Cardiac muscle cell (in vitro differentiated cells and primary cell): ENCODE results near the gene SLC39A5. TPM values are rescaled to one million over a fixed set of nuclear protein-coding genes. Genes with fewer than 3 reads are reported as not detected.

Source experiments
- DNase-seq, 2 donors: peaks; one replicate each; pipeline versions ENCODE4 v3.0.0 to v3.0.0-alpha.2; 2010 to 2017; ENCODE audit warnings: low read depth in 1 of 2, low spot score in 1 of 2
- H3K27ac ChIP-seq: fragments of 200-600 bp; sonication (generic); 2 replicates; pipeline ENCODE4 v1.5.1; 2016
- H3K27me3 ChIP-seq: fragments of 200-600 bp; sonication (generic); 2 replicates; pipeline ENCODE4 v1.6.0; 2016; ENCODE audit warnings: control low read depth
- H3K36me3 ChIP-seq: fragments of 200-600 bp; sonication (generic); 2 replicates; pipeline ENCODE4 v1.5.1; 2016; ENCODE audit warnings: control low read depth
- H3K4me1 ChIP-seq: fragments of 200-600 bp; sonication (generic); 2 replicates; pipeline ENCODE4 v1.8.1; 2017; ENCODE audit warnings: low read depth, mild to moderate bottlenecking, mixed run types
- H3K4me3 ChIP-seq: fragments of 200-600 bp; sonication (generic); 2 replicates; pipeline ENCODE4 v1.5.1; 2016; ENCODE audit warnings: mild to moderate bottlenecking
- H3K9me3 ChIP-seq: fragments of 200-600 bp; sonication (generic); 2 replicates; pipeline ENCODE4 v1.5.1; 2017; ENCODE audit warnings: low read depth, mild to moderate bottlenecking, control low read depth
- CTCF ChIP-seq: IDR thresholded peaks from 2 replicates; pipeline ENCODE4 v1.5.1; 2012; ENCODE audit warnings: low read depth, mild to moderate bottlenecking, low read length
- polyA plus RNA-seq: library from polyadenylated mRNA; unstranded; fragments of >200 nt; fragmentation: Nextera tagmentation; extraction: Ambion mirVana; gene quantifications from 2 replicates; pipeline ENCODE4 v1.2.1, GENCODE V29; 2016
- total RNA-seq: library from RNA; depleted of rRNA; stranded (reverse); fragments of >200 nt; gene quantifications from 2 replicates; pipeline ENCODE4 v1.2.3, GENCODE V29; 2016

The SLC39A5 gene
- total and polyA plus RNA-seq, 2 experiments from 2014 or later, result 1.0 TPM; not detected in 1

DNA sequence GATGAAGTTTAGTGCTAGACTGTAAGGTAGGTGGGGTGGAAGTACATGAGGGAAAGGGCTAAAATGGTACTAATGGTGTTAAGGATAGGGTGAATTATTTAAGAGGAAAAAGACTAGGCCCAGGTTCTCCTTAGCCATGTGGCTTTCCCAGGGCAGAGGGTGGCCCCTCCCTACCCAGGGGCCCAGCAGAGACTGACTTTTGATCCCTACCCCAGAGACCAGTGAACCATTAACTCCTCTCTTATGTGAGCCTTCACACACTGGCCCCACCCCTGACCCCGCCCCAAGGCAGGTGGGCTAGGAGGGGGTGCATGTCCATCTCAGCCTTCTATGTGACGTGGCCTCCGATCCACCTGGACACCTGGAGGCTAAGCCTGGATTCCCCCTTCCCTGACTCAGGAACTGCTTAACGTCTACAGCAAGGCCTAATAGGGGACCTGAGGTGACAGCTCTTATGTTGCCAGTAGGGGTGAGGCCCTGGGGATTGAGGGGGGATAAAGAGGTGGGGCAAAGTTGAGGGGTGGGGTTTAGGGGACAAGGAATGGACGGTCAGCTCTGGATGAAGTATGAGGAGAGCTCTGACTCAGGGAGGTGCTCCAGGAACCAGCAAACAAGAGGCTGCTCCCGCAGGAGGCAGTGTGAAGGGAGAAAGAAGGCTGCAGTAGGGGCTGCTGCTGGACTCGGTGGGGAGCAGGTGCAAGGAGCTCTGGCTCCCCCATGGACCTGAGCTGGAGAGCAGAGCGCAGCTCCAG lies 757 bp downstream of the SLC39A5 start:
- Histone ChIP-seq H3K4me3 (no peak overlapping the region), H3K27ac (no peak overlapping the region), H3K9me3 (no peaks in the 10 kb centered on the region), H3K4me1 (no peaks in the 10 kb centered on the region), H3K36me3 (no peaks in the 10 kb centered on the region), H3K27me3 (no peaks in the 10 kb centered on the region)
- no peak for TF ChIP-seq CTCF
- DNase-seq, result no peak

GRCh38 chr12:56231184-56231582 lies 1.3 kb downstream of the SLC39A5 start:
- H3K27me3 ChIP-seq, result no peaks in the 10 kb centered on the region
- H3K36me3 ChIP-seq, result no peaks in the 10 kb centered on the region
- DNase-seq, result no peak
- H3K4me3 ChIP-seq, result no peak overlapping the region
- no peak for TF ChIP-seq CTCF
- H3K27ac ChIP-seq, result no peak overlapping the region
- no peaks in the 10 kb centered on the region for H3K9me3 ChIP-seq
- no peaks in the 10 kb centered on the region for H3K4me1 ChIP-seq

DNA sequence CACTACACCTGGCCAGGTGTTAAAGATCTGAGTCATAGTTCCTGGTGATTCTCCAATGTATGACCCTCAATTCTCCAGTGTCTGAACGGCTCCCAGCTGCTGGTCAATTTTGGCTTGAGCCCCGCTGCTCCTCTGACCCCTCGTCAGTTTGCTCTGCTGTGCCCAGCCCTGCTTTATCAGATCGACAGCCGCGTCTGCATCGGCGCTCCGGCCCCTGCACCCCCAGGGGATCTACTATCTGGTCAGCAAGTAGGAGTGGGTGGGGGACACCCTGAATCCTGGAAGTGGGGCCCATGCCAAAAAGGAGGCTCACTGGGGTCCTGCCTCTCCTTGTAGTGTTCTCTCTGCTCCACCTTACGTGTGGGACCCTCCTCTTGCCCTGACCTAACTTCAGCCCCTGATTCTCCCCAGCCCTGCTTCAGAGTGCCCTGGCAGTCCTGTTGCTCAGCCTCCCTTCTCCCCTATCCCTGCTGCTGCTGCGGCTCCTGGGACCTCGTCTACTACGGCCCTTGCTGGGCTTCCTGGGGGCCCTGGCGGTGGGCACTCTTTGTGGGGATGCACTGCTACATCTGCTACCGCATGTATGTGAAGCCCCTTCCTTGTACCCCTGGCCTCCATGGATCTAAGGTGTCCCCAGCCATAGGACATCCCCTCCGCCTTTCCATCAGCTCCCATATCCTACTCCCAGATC lies 5.0 kb downstream of the SLC39A5 start:
- Histone ChIP-seq H3K9me3 (no peaks in the 10 kb centered on the region), H3K4me3 (no peak overlapping the region), H3K4me1 (no peaks in the 10 kb centered on the region), H3K27ac (no peak overlapping the region), H3K36me3 (peaks cover 1% of the 10 kb centered on the region), H3K27me3 (no peaks in the 10 kb centered on the region)
- DNase-seq, result no peak
- no peak for TF ChIP-seq CTCF

- no peak overlapping the region for H3K4me3 ChIP-seq
- H3K27ac ChIP-seq, result no peak overlapping the region
- peaks cover 7% of the 10 kb centered on the region for H3K36me3 ChIP-seq
- no peaks in the 10 kb centered on the region for H3K27me3 ChIP-seq
- no peak for TF ChIP-seq CTCF
- no peak for DNase-seq
- no peaks in the 10 kb centered on the region for H3K9me3 ChIP-seq
- no peaks in the 10 kb centered on the region for H3K4me1 ChIP-seq
These were observed 6.2 kb downstream of the SLC39A5 start for GRCh38 chr12:56236091-56236490.

DNA sequence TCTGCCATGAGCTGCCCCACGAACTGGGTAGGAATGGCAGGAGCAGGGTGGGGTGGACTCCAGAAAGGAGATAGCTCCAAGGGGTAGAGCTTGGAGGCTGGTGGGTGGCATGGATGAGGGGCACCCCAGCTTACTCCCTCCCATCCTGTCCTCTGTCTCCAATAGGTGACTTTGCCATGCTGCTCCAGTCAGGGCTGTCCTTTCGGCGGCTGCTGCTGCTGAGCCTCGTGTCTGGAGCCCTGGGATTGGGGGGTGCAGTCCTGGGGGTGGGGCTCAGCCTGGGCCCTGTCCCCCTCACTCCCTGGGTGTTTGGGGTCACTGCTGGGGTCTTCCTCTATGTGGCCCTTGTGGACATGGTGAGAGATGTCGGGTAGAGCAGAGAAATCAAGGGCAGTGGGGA lies 7.1 kb downstream of the SLC39A5 start:
- DNase-seq, result no peak
- no peaks in the 10 kb centered on the region for H3K9me3 ChIP-seq
- no peak overlapping the region for H3K27ac ChIP-seq
- H3K27me3 ChIP-seq, result no peaks in the 10 kb centered on the region
- H3K4me3 ChIP-seq, result no peak overlapping the region
- no peaks in the 10 kb centered on the region for H3K4me1 ChIP-seq
- no peak for TF ChIP-seq CTCF
- peaks cover 7% of the 10 kb centered on the region for H3K36me3 ChIP-seq
